A673 (cell line): Measurements from ENCODE around the gene CD1C. TPM values are rescaled to one million over a fixed set of nuclear protein-coding genes. Genes with fewer than 3 reads are reported as not detected.

Experiments
- BruUV-seq: library from RNA; stranded (reverse); fragments of 400-500 nt; replicated peaks from 2 replicates; lab custom pipeline; 2021; lab: Mats Ljungman, UMichigan
- CTCF ChIA-PET: fragments of 300-600 bp; sonication (Branson Sonifier 250); formaldehyde crosslinking; loops from one replicate; lab custom pipeline; 2022; ENCODE audit warnings: antibody characterized with exemption; lab: Charles Lee
- POLR2A ChIA-PET: fragments of 300-600 bp; sonication (Branson Sonifier 250); formaldehyde crosslinking; loops from one replicate; lab custom pipeline; 2022; ENCODE audit warnings: antibody characterized with exemption; ENCODE audit not compliant: low non-redundant PET; lab: Charles Lee
- DNase-seq: peaks from one replicate; pipeline ENCODE4 v3.0.0-alpha.2; 2015; ENCODE audit warnings: low spot score
- H3K27ac ChIP-seq: fragments of 200-600 bp; sonication (generic); 2 replicates; pipeline ENCODE4 v1.5.1; 2016; ENCODE audit warnings: mixed run types, low read depth, mild to moderate bottlenecking, mixed read lengths, antibody characterized with exemption, low read length; ENCODE audit not compliant: poor library complexity, severe bottlenecking
- H3K27me3 ChIP-seq: fragments of 200-600 bp; sonication (generic); replicated peaks from 2 replicates; pipeline ENCODE4 v1.6.1; 2017; ENCODE audit warnings: mixed run types, low read depth, mild to moderate bottlenecking, mixed read lengths, antibody characterized with exemption, low read length; ENCODE audit not compliant: insufficient read depth, poor library complexity
- H3K36me3 ChIP-seq: fragments of 200-600 bp; sonication (generic); 2 replicates; pipeline ENCODE4 v1.6.1; 2016; ENCODE audit warnings: mixed run types, mild to moderate bottlenecking, mixed read lengths, antibody characterized with exemption, low read length; ENCODE audit not compliant: insufficient read depth, poor library complexity, severe bottlenecking
- H3K4me1 ChIP-seq: fragments of 200-600 bp; sonication (generic); 2 replicates; pipeline ENCODE4 v1.6.1; 2017; ENCODE audit warnings: mixed run types, mild to moderate bottlenecking, mixed read lengths, antibody characterized with exemption, low read length; ENCODE audit not compliant: insufficient read depth, poor library complexity, severe bottlenecking
- H3K4me3 ChIP-seq: fragments of 200-600 bp; sonication (generic); 2 replicates; pipeline ENCODE4 v1.5.1; 2016; ENCODE audit warnings: low read depth, mixed run types, mild to moderate bottlenecking, mixed read lengths, low read length; ENCODE audit not compliant: poor library complexity, severe bottlenecking
- H3K9me3 ChIP-seq: fragments of 200-600 bp; sonication (generic); 2 replicates; pipeline ENCODE4 v1.6.1; 2016; ENCODE audit warnings: mixed run types, low read depth, mild to moderate bottlenecking, mixed read lengths, antibody characterized with exemption, low read length; ENCODE audit not compliant: poor library complexity, severe bottlenecking
- CTCF ChIP-seq: fragments of 300-800, 200-600 bp; sonication (generic); conservative IDR thresholded peaks from 2 replicates; pipeline ENCODE4 v1.5.1; 2017; ENCODE audit warnings: low read depth, mild to moderate bottlenecking, antibody characterized with exemption, low read length, moderate library complexity, mixed read lengths
- EZH2 ChIP-seq: fragments of 200-600 bp; sonication (generic); IDR thresholded peaks from 2 replicates; pipeline ENCODE4 v1.6.1; 2017; ENCODE audit warnings: borderline replicate concordance, low read depth, mild to moderate bottlenecking, mixed read lengths, antibody characterized with exemption, low read length; ENCODE audit not compliant: poor library complexity, severe bottlenecking
- intact Hi-C: fragments of 100-400 bp; cut with micrococcal nuclease; formaldehyde crosslinking; loops from one replicate; pipeline ENCODE4 v1.10.0; 2022; ENCODE audit not compliant: unreplicated experiment
- total RNA-seq: library from RNA; stranded (reverse); gene quantifications from 2 replicates; pipeline ENCODE4 v1.2.3, GENCODE V29; 2021

The CD1C gene
- total RNA-seq, 1 experiment from 2014 or later: not detected

GRCh38 chr1:158290321-158290844 is 660 bp downstream of the CD1C start:
- intact Hi-C loops: no loop called here
- Histone ChIP-seq H3K27me3 (peaks cover 55% of the 10 kb centered on the region), H3K4me1 (no peaks in the 10 kb centered on the region), H3K4me3 (no peak overlapping the region), H3K27ac (no peak overlapping the region), H3K9me3 (no peaks in the 10 kb centered on the region), H3K36me3 (no peaks in the 10 kb centered on the region)
- BruUV-seq: no TSS peak
- ChIA-PET POLR2A (no interaction called here), CTCF (no interaction called here)
- TF ChIP-seq CTCF: no peak
- TF ChIP-seq EZH2: no peak
- DNase-seq: no peak

GRCh38 chr1:158295791-158296190 is 6.1 kb downstream of the CD1C start:
- Histone ChIP-seq H3K4me1 (no peaks in the 10 kb centered on the region), H3K4me3 (no peak overlapping the region), H3K27me3 (peaks cover 16% of the 10 kb centered on the region), H3K27ac (no peak overlapping the region), H3K36me3 (no peaks in the 10 kb centered on the region), H3K9me3 (no peaks in the 10 kb centered on the region)
- ChIA-PET POLR2A (no interaction called here), CTCF (interaction anchor here (0.5 kb wide), 1 partner anchor 823 kb away, joined by 3 read pairs; no protein-coding TSS in a partner anchor)
- TF ChIP-seq EZH2 (no peak), CTCF (no peak)
- no TSS peak for BruUV-seq
- intact Hi-C loops: no loop called here
- DNase-seq: no peak

GRCh38 chr1:158310623-158311022 is 20.9 kb downstream of the CD1C start:
- H3K36me3 ChIP-seq: no peaks in the 10 kb centered on the region

More at GRCh38 chr1:158310623-158311022, 20.9 kb downstream of the CD1C start:
- ChIA-PET CTCF (no interaction called here), POLR2A (no interaction called here)
- no peak overlapping the region for H3K4me3 ChIP-seq
- no peaks in the 10 kb centered on the region for H3K4me1 ChIP-seq
- DNase-seq: no peak
- H3K27me3 ChIP-seq: no peaks in the 10 kb centered on the region
- no TSS peak for BruUV-seq
- H3K27ac ChIP-seq: no peak overlapping the region
- TF ChIP-seq EZH2 (no peak), CTCF (no peak)
- H3K9me3 ChIP-seq: peaks cover 3% of the 10 kb centered on the region
- intact Hi-C loops: no loop called here
